Transverse colon (tissue), 4 donors: ENCODE results near the gene HIPK2. TPM values are rescaled to one million over a fixed set of nuclear protein-coding genes. Genes with fewer than 3 reads are reported as not detected.

Source experiments
- DNase-seq: peaks from one replicate; pipeline ENCODE4 v3.0.0-alpha.2; 2019
- H3K27ac ChIP-seq, 4 donors: fragments of 200-600 bp; sonication (generic); 2 replicates each; pipeline ENCODE4 v1.5.1; 2016 to 2018; ENCODE audit warnings: inconsistent platforms in 4 of 4
- H3K27me3 ChIP-seq: fragments of 200-600 bp; sonication (generic); 2 replicates; pipeline ENCODE4 v1.5.1; 2017; ENCODE audit warnings: inconsistent platforms
- H3K36me3 ChIP-seq, 4 donors: fragments of 200-600 bp; sonication (generic); 2 replicates each; pipeline ENCODE4 v1.5.1; 2017 to 2019; ENCODE audit warnings: inconsistent platforms in 4 of 4
- H3K4me1 ChIP-seq, 4 donors: fragments of 200-600 bp; sonication (generic); 2 replicates each; pipeline ENCODE4 v1.5.1; 2017 to 2020; ENCODE audit warnings: inconsistent platforms in 4 of 4
- H3K4me3 ChIP-seq, 4 donors: fragments of 200-600 bp; sonication (generic); 1 replicate in 1 of 4; 2 replicates in 3 of 4; pipeline versions ENCODE4 v1.5.1 to v1.6.1; 2017 to 2019; ENCODE audit warnings: inconsistent platforms in 4 of 4
- H3K9me3 ChIP-seq, 2 donors: fragments of 200-600 bp; sonication (generic); 2 replicates each; pipeline ENCODE4 v1.5.1; 2017 to 2019; ENCODE audit warnings: inconsistent platforms in 2 of 2
- EP300 ChIP-seq: sonication (generic); formaldehyde crosslinking; IDR thresholded peaks from one replicate; pipeline ENCODE4 v1.6.1; 2017; ENCODE audit warnings: antibody characterized with exemption, low read depth
- POLR2A ChIP-seq: fragments of 450-650 bp; IDR thresholded peaks from one replicate; pipeline ENCODE4 v1.6.1; 2016; ENCODE audit warnings: antibody characterized with exemption, mild to moderate bottlenecking, moderate library complexity
- POLR2AphosphoS5 ChIP-seq, 3 donors: sonication (generic); formaldehyde crosslinking; IDR thresholded peaks; one replicate each; pipeline ENCODE4 v1.6.1; 2016; ENCODE audit warnings: antibody characterized with exemption in 3 of 3
- WGBS, 2 donors: methylation state at CpG; one replicate each; pipeline ENCODE4 v1.1.5; 2018; ENCODE audit warnings: low coverage in 1 of 2; 5-methylcytosine and 5-hydroxymethylcytosine counted together
- in situ Hi-C, 4 donors: fragments of 200-750 bp; cut with MboI; loops; one replicate each; pipeline versions ENCODE4 v1.15.0 to v1.15.1; 2017; ENCODE audit warnings: low sequenced_read_pairs in 3 of 4, low pct_ligation_motif_present in 1 of 4, low pct_unique_long_range_greater_than_20kb in 1 of 4
- intact Hi-C: fragments of 100-400 bp; cut with DNase I; formaldehyde crosslinking; loops from one replicate; pipeline ENCODE4 v1.15.1; 2023; ENCODE audit warnings: low total_unique reads
- total RNA-seq, 4 donors: library from RNA; depleted of rRNA; stranded (reverse); fragments of >200 nt; gene quantifications; one replicate each; pipeline ENCODE4 v1.1.0, GENCODE V29; 2016
- TF ChIP-seq, protein P1 (sequence below), 5 experiments: fragments of 200-600 bp in 3 of 5; fragments of 450-650 bp in 2 of 5; sonication (generic) in 3 of 5; IDR thresholded peaks; 1 replicate in 2 of 5; 2 replicates in 3 of 5; pipeline ENCODE4 v1.5.1; 2016 to 2017; ENCODE audit warnings: antibody characterized with exemption in 5 of 5, inconsistent platforms in 3 of 5, mild to moderate bottlenecking in 2 of 5, moderate library complexity in 1 of 5

Gene HIPK2
- total RNA-seq, 4 donors from 2014 or later, result 27.3 to 40.3 (median 33.6) TPM

GRCh38 chr7:139726485-139726869 is 51.3 kb downstream of the HIPK2 start:
- no peaks in the 10 kb centered on the region for H3K27me3 ChIP-seq
- H3K27ac ChIP-seq, result peak overlapping the region; percentile 43 to 63 (median 48)
- TF ChIP-seq, protein P1, sequence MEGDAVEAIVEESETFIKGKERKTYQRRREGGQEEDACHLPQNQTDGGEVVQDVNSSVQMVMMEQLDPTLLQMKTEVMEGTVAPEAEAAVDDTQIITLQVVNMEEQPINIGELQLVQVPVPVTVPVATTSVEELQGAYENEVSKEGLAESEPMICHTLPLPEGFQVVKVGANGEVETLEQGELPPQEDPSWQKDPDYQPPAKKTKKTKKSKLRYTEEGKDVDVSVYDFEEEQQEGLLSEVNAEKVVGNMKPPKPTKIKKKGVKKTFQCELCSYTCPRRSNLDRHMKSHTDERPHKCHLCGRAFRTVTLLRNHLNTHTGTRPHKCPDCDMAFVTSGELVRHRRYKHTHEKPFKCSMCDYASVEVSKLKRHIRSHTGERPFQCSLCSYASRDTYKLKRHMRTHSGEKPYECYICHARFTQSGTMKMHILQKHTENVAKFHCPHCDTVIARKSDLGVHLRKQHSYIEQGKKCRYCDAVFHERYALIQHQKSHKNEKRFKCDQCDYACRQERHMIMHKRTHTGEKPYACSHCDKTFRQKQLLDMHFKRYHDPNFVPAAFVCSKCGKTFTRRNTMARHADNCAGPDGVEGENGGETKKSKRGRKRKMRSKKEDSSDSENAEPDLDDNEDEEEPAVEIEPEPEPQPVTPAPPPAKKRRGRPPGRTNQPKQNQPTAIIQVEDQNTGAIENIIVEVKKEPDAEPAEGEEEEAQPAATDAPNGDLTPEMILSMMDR (IDR thresholded peaks at IDR 0.05), result no peak
- TF ChIP-seq POLR2AphosphoS5 (IDR thresholded peaks at IDR 0.05), result no peak
- no peaks in the 10 kb centered on the region for H3K9me3 ChIP-seq
- H3K36me3 ChIP-seq, result no peaks in the 10 kb centered on the region
- WGBS, 2 donors, result 62 to 79% methylated on average over 3 of the region's 3 CpGs
- peaks cover 32 to 59% (median 38%) of the 10 kb centered on the region in 4 donors for H3K4me1 ChIP-seq
- in situ Hi-C loops, result loop anchor here in 1 of 4 donors (10.0 kb wide), 1 partner anchor 48 kb away; the partner anchor contains the start of gene HIPK2
- intact Hi-C loops, result no loop called here
- H3K4me3 ChIP-seq, result no peak overlapping the region
- DNase-seq, result peak; percentile 6

GRCh38 chr7:139725858-139726484 is 51.8 kb downstream of the HIPK2 start:
- Histone ChIP-seq H3K27ac (peak overlapping the region; percentile 43 to 63 (median 48)), H3K4me3 (no peak overlapping the region), H3K27me3 (no peaks in the 10 kb centered on the region), H3K4me1 (peaks cover 32 to 59% (median 39%) of the 10 kb centered on the region in 4 donors), H3K36me3 (no peaks in the 10 kb centered on the region), H3K9me3 (no peaks in the 10 kb centered on the region)
- intact Hi-C loops (no loop called here), in situ Hi-C loops (loop anchor here in 1 of 4 donors (10.0 kb wide), 1 partner anchor 49 kb away; the partner anchor contains the start of gene HIPK2)
- TF ChIP-seq EP300, result no peak
- TF ChIP-seq, protein P1 (IDR thresholded peaks at IDR 0.05), result no peak
- TF ChIP-seq POLR2A, result no peak
- no peak for TF ChIP-seq POLR2AphosphoS5 (IDR thresholded peaks at IDR 0.05)
- 76 to 82% methylated on average over 3 to 6 of the region's 6 CpGs for WGBS, 2 donors
- DNase-seq, result peak; percentile 7

DNA sequence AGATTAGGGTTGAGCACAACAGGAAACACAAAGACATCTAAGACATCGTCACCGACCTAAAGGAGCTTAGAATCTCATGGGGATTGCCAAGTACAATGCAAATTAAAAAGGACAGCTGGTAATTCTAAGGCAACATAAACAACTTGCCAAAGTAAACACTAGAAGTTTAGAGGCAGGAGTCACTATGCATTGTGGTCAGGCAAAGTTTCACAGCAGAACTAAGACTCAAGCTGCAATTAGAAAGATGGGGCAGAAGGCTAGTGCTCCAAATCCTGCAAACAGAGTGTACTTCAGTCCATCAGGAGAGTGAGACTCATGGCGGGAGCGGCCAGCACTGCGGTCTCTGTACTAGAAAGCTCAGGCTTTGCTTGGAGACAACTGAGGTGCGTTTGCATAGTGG is 52.7 kb downstream of the HIPK2 start:
- peak overlapping the region in 3 of 4 donors; percentile 43 to 63 (median 54) for H3K27ac ChIP-seq
- intact Hi-C loops (no loop called here), in situ Hi-C loops (loop anchor here in 1 of 4 donors (10.0 kb wide), 1 partner anchor 50 kb away; the partner anchor contains the start of gene HIPK2)
- peaks cover 35 to 63% (median 42%) of the 10 kb centered on the region in 4 donors for H3K4me1 ChIP-seq
- no peak overlapping the region for H3K4me3 ChIP-seq
- TF ChIP-seq POLR2A, result no peak
- TF ChIP-seq POLR2AphosphoS5 (IDR thresholded peaks at IDR 0.05), result peak in 1 of 3 donors; percentile 15
- no peaks in the 10 kb centered on the region for H3K27me3 ChIP-seq
- no peaks in the 10 kb centered on the region for H3K36me3 ChIP-seq
- DNase-seq, result peak; percentile 32
- WGBS, 2 donors, result 25 to 71% methylated on average over 2 to 6 of the region's 6 CpGs
- H3K9me3 ChIP-seq, result no peaks in the 10 kb centered on the region

- TF ChIP-seq POLR2AphosphoS5 (IDR thresholded peaks at IDR 0.05) (no peak), EP300 (no peak), POLR2A (no peak)
- TF ChIP-seq, protein P1 (IDR thresholded peaks at IDR 0.05), result no peak
- WGBS, 2 donors, result 54 to 75% methylated on average over 2 to 4 of the region's 4 CpGs
- Histone ChIP-seq H3K4me3 (no peak overlapping the region), H3K9me3 (no peaks in the 10 kb centered on the region), H3K27ac (peak overlapping the region; percentile 64 to 78 (median 70)), H3K36me3 (no peaks in the 10 kb centered on the region), H3K27me3 (no peaks in the 10 kb centered on the region), H3K4me1 (peaks cover 36 to 68% (median 43%) of the 10 kb centered on the region in 4 donors)
- peak; percentile 7 for DNase-seq
- intact Hi-C loops (no loop called here), in situ Hi-C loops (loop anchor here in 1 of 4 donors (10.0 kb wide), 1 partner anchor 52 kb away; the partner anchor contains the start of gene HIPK2)
Measured at GRCh38 chr7:139722604-139723003, 55.2 kb downstream of the HIPK2 start.
